Activated naive CD4-positive, alpha-beta T cell treated with anti-CD3 and anti-CD28 coated beads for 36 hours (primary cell): ENCODE measurements around the gene DBP. TPM values are rescaled to one million over a fixed set of nuclear protein-coding genes. Genes with fewer than 3 reads are reported as not detected.
A peak's percentile ranks its signal among the peaks of the same experiment; 100 is the strongest.

Source experiments
- CTCF ChIA-PET: fragments of 350-600 bp; sonication (Branson Sonifier 250); formaldehyde crosslinking; loops from one replicate; lab custom pipeline; 2021; ENCODE audit warnings: antibody characterized with exemption; lab: Charles Lee
- DNase-seq: peaks from one replicate; pipeline ENCODE4 v3.0.0-alpha.2; 2020
- H3K27ac Mint-ChIP-seq: one replicate; pipeline ENCODE4 v1.8.0; 2021; ENCODE audit warnings: mild to moderate bottlenecking, mixed read lengths
- H3K27me3 Mint-ChIP-seq: one replicate; pipeline ENCODE4 v1.8.0; 2021; ENCODE audit warnings: low read depth, mixed read lengths
- H3K36me3 Mint-ChIP-seq: one replicate; pipeline ENCODE4 v1.8.0; 2021; ENCODE audit warnings: low read depth, mixed read lengths
- H3K4me1 Mint-ChIP-seq: one replicate; pipeline ENCODE4 v1.8.0; 2021; ENCODE audit warnings: low read depth, mixed read lengths
- H3K4me3 Mint-ChIP-seq: one replicate; pipeline ENCODE4 v1.8.0; 2021; ENCODE audit warnings: mild to moderate bottlenecking, moderate library complexity, mixed read lengths
- H3K9me3 Mint-ChIP-seq: one replicate; pipeline ENCODE4 v1.8.0; 2021; ENCODE audit warnings: mixed read lengths
- intact Hi-C: fragments of 100-400 bp; cut with micrococcal nuclease; formaldehyde crosslinking; loops from one replicate; pipeline ENCODE4 v1.15.1; 2023
- total RNA-seq, 2 experiments: library from RNA; stranded (reverse); gene quantifications; one replicate each; pipeline ENCODE4 v1.2.3, GENCODE V29; 2021

DBP gene
- total RNA-seq, 2 experiments from 2014 or later = 7.8 to 9.7 TPM

- Mint-ChIP-seq H3K27ac (no peak overlapping the region), H3K9me3 (no peaks in the 10 kb centered on the region), H3K4me1 (peaks cover 31% of the 10 kb centered on the region), H3K36me3 (no peaks in the 10 kb centered on the region), H3K4me3 (peak overlapping the region; percentile 78), H3K27me3 (no peaks in the 10 kb centered on the region)
- no peak for DNase-seq
- CTCF ChIA-PET = interaction anchor here (0.9 to 2.6 kb wide), 3 partner anchors 28 to 149 kb away, joined by 3 to 17 read pairs (median 6); no protein-coding TSS in a partner anchor
- intact Hi-C loops = loop anchor here (1.0 to 5.0 kb wide), 10 partner anchors 9 to 346 kb away; partner anchors contain the start of genes DBP, GYS1 and RUVBL2
These were observed 9.6 kb upstream of the DBP start for GRCh38 chr19:48646722-48647216.

- Mint-ChIP-seq H3K4me1 (peaks cover 31% of the 10 kb centered on the region), H3K36me3 (no peaks in the 10 kb centered on the region), H3K9me3 (no peaks in the 10 kb centered on the region), H3K27me3 (no peaks in the 10 kb centered on the region), H3K4me3 (peak within 1 kb of the TSS; percentile 78), H3K27ac (peak within 1 kb of the TSS; percentile 80)
- intact Hi-C loops = loop anchor here (1.0 to 5.0 kb wide), 10 partner anchors 9 to 346 kb away; partner anchors contain the start of genes DBP, GYS1 and RUVBL2
- CTCF ChIA-PET = interaction anchor here (0.9 to 2.6 kb wide), 10 partner anchors 10 to 254 kb away, joined by 3 to 17 read pairs (median 4); partner anchors contain the start of genes FUT2 and NUCB1
- DNase-seq = peak; percentile 95
These were observed 9.0 kb upstream of the DBP start, which contains the start of gene CA11 for GRCh38 chr19:48646001-48646721. Gene CA11, minus strand, starts transcription at chr19:48646187. Its CDS starts 555 bp downstream, at chr19:48645632.

- intact Hi-C loops = loop anchor here (5.0 kb wide), 1 partner anchor 347 kb away; the partner anchor contains the start of genes GYS1 and RUVBL2
- DNase-seq = peak; percentile 19
- Mint-ChIP-seq H3K4me1 (peaks cover 31% of the 10 kb centered on the region), H3K36me3 (no peaks in the 10 kb centered on the region), H3K27ac (peak overlapping the region; percentile 80), H3K9me3 (no peaks in the 10 kb centered on the region), H3K4me3 (peak overlapping the region; percentile 78), H3K27me3 (no peaks in the 10 kb centered on the region)
- CTCF ChIA-PET = interaction anchor here (0.9 to 2.6 kb wide), 11 partner anchors 10 to 255 kb away, joined by 3 to 17 read pairs (median 4); partner anchors contain the start of genes FUT2 and NUCB1
These were observed 8.4 kb upstream of the DBP start for GRCh38 chr19:48645620-48646000.

GRCh38 chr19:48644839-48645619 is 7.8 kb upstream of the DBP start:
- intact Hi-C loops = loop anchor here (5.0 kb wide), 1 partner anchor 347 kb away; the partner anchor contains the start of genes GYS1 and RUVBL2
- peak; percentile 86 for DNase-seq
- CTCF ChIA-PET = interaction anchor here (0.9 to 2.6 kb wide), 11 partner anchors 11 to 255 kb away, joined by 3 to 17 read pairs (median 4); partner anchors contain the start of genes FUT2 and NUCB1
- peak overlapping the region; percentile 78 for H3K4me3 Mint-ChIP-seq
- no peaks in the 10 kb centered on the region for H3K9me3 Mint-ChIP-seq
- H3K36me3 Mint-ChIP-seq = no peaks in the 10 kb centered on the region
- no peaks in the 10 kb centered on the region for H3K27me3 Mint-ChIP-seq
- peaks cover 31% of the 10 kb centered on the region for H3K4me1 Mint-ChIP-seq
- H3K27ac Mint-ChIP-seq = no peak overlapping the region

- Mint-ChIP-seq H3K27me3 (no peaks in the 10 kb centered on the region), H3K36me3 (no peaks in the 10 kb centered on the region), H3K9me3 (no peaks in the 10 kb centered on the region), H3K4me3 (peak overlapping the region; percentile 78), H3K4me1 (peaks cover 31% of the 10 kb centered on the region), H3K27ac (no peak overlapping the region)
- intact Hi-C loops = no loop called here
- no peak for DNase-seq
- CTCF ChIA-PET = interaction anchor here (1.3 to 2.6 kb wide), 2 partner anchors 31 to 198 kb away, joined by 3 to 17 read pairs; no protein-coding TSS in a partner anchor
These were observed 7.2 kb upstream of the DBP start for GRCh38 chr19:48644355-48644754.

GRCh38 chr19:48642862-48643261 is 5.7 kb upstream of the DBP start:
- H3K27ac Mint-ChIP-seq = no peak overlapping the region
- H3K4me3 Mint-ChIP-seq = no peak overlapping the region
- H3K4me1 Mint-ChIP-seq = peaks cover 37% of the 10 kb centered on the region
- peaks cover 4% of the 10 kb centered on the region for H3K36me3 Mint-ChIP-seq
- no peaks in the 10 kb centered on the region for H3K27me3 Mint-ChIP-seq
- CTCF ChIA-PET = interaction anchor here (0.7 kb wide), 1 partner anchor 167 kb away, joined by 3 read pairs; no protein-coding TSS in a partner anchor
- no peaks in the 10 kb centered on the region for H3K9me3 Mint-ChIP-seq
- DNase-seq = no peak
- intact Hi-C loops = no loop called here

- CTCF ChIA-PET = no interaction called here
- Mint-ChIP-seq H3K9me3 (no peaks in the 10 kb centered on the region), H3K36me3 (peaks cover 4% of the 10 kb centered on the region), H3K4me3 (no peak overlapping the region), H3K27ac (no peak overlapping the region), H3K27me3 (no peaks in the 10 kb centered on the region), H3K4me1 (peaks cover 38% of the 10 kb centered on the region)
- intact Hi-C loops = no loop called here
- DNase-seq = no peak
These were observed 4.7 kb upstream of the DBP start for GRCh38 chr19:48641850-48642249.

GRCh38 chr19:48639483-48640375 is 2.5 kb upstream of the DBP start:
- no peaks in the 10 kb centered on the region for H3K27me3 Mint-ChIP-seq
- no peak overlapping the region for H3K27ac Mint-ChIP-seq
- peaks cover 38% of the 10 kb centered on the region for H3K4me1 Mint-ChIP-seq
- intact Hi-C loops = no loop called here
- H3K4me3 Mint-ChIP-seq = peak overlapping the region; percentile 54
- peaks cover 4% of the 10 kb centered on the region for H3K36me3 Mint-ChIP-seq
- no peaks in the 10 kb centered on the region for H3K9me3 Mint-ChIP-seq
- no peak for DNase-seq
- CTCF ChIA-PET = no interaction called here

GRCh38 chr19:48638831-48639381 is 1.7 kb upstream of the DBP start:
- no peak for DNase-seq
- CTCF ChIA-PET = no interaction called here
- H3K9me3 Mint-ChIP-seq = no peaks in the 10 kb centered on the region
- H3K36me3 Mint-ChIP-seq = peaks cover 4% of the 10 kb centered on the region
- no peak overlapping the region for H3K4me3 Mint-ChIP-seq
- H3K4me1 Mint-ChIP-seq = peaks cover 39% of the 10 kb centered on the region
- H3K27ac Mint-ChIP-seq = peak overlapping the region; percentile 98
- no peaks in the 10 kb centered on the region for H3K27me3 Mint-ChIP-seq
- intact Hi-C loops = no loop called here

GRCh38 chr19:48637948-48638830 is 1.0 kb upstream of the DBP start:
- no peaks in the 10 kb centered on the region for H3K27me3 Mint-ChIP-seq
- H3K9me3 Mint-ChIP-seq = no peaks in the 10 kb centered on the region
- peaks cover 46% of the 10 kb centered on the region for H3K4me1 Mint-ChIP-seq
- CTCF ChIA-PET = no interaction called here
- H3K27ac Mint-ChIP-seq = peak overlapping the region; percentile 98
- peaks cover 4% of the 10 kb centered on the region for H3K36me3 Mint-ChIP-seq
- DNase-seq = peak; percentile 83
- intact Hi-C loops = loop anchor here (1.0 to 2.0 kb wide), 5 partner anchors 8 to 240 kb away; partner anchors contain the start of genes CA11, RPL18 and SPHK2
- H3K4me3 Mint-ChIP-seq = peak overlapping the region; percentile 82
